Measurements from ENCODE around the gene ZNF350. TPM values are rescaled to one million over a fixed set of nuclear protein-coding genes. Genes with fewer than 3 reads are reported as not detected.

The ZNF350 gene
- total RNA-seq, 1 experiment from 2014 or later, result 7.1 TPM

Other genes with a start within 250 kb of the ZNF350 start
- gene FPR1, start 235.0 kb downstream of the ZNF350 start, total RNA-seq (2014; rRNA removed; shearing (Covaris generic)), result 2.5 and 3.0 TPM in 2 replicates
- 0.23 TPM in 1 of 2 replicates, not detected in the other for gene FPR2, start 225.7 kb downstream of the ZNF350 start, total RNA-seq (2014; rRNA removed; shearing (Covaris generic))
- 0.62 and 0.64 TPM in 2 replicates for gene FPR3, start 191.7 kb downstream of the ZNF350 start, total RNA-seq (2014; rRNA removed; shearing (Covaris generic))
- gene ZNF577, start 98.9 kb downstream of the ZNF350 start, total RNA-seq (2014; rRNA removed; shearing (Covaris generic)), result 4.0 and 5.1 TPM in 2 replicates
- 11.2 and 11.5 TPM in 2 replicates for gene ZNF649, start 81.8 kb downstream of the ZNF350 start, total RNA-seq (2014; rRNA removed; shearing (Covaris generic))
- 2.5 and 9.3 TPM in 2 replicates for gene ZNF613, start 59.4 kb downstream of the ZNF350 start, total RNA-seq (2014; rRNA removed; shearing (Covaris generic))
- 12.0 and 14.8 TPM in 2 replicates for gene ZNF615, start 21.4 kb upstream of the ZNF350 start, total RNA-seq (2014; rRNA removed; shearing (Covaris generic))
- gene ZNF614, start 41.5 kb upstream of the ZNF350 start, total RNA-seq (2014; rRNA removed; shearing (Covaris generic)), result 12.3 and 17.3 TPM in 2 replicates
- gene ZNF432, start 62.0 kb upstream of the ZNF350 start, total RNA-seq (2014; rRNA removed; shearing (Covaris generic)), result 6.2 and 7.6 TPM in 2 replicates
- 18.1 and 22.0 TPM in 2 replicates for gene ZNF841, start 108.9 kb upstream of the ZNF350 start, total RNA-seq (2014; rRNA removed; shearing (Covaris generic))
- 12.4 and 14.0 TPM in 2 replicates for gene ZNF616, start 153.1 kb upstream of the ZNF350 start, total RNA-seq (2014; rRNA removed; shearing (Covaris generic))
- 3.4 and 8.4 TPM in 2 replicates for gene ZNF836, start 184.8 kb upstream of the ZNF350 start, total RNA-seq (2014; rRNA removed; shearing (Covaris generic))
- gene PPP2R1A, start 203.2 kb upstream of the ZNF350 start, total RNA-seq (2014; rRNA removed; shearing (Covaris generic)), result 225 and 236 TPM in 2 replicates

Measured in H4 (cell line).